ENCODE measurements around the gene MRPL23.

MRPL23 gene

GRCh38 chr11:1953489-1954266 lies 6.5 kb downstream of the MRPL23 start:
- TF ChIP-seq EZH2 (IDR thresholded peaks at IDR 0.05; ENCODE audit: borderline replicate concordance, low read depth, low read length, severe bottlenecking) (no peak), CTCF (IDR thresholded peaks at IDR 0.05; ENCODE audit: borderline replicate concordance, extremely low read depth, low read length, poor library complexity, severe bottlenecking) (peak; percentile 8)
- Histone ChIP-seq H3K27ac (ENCODE audit: low read length) (no peak overlapping the region), H3K79me2 (ENCODE audit: insufficient read depth, low read length) (no peaks in the 10 kb centered on the region), H2AFZ (ENCODE audit: low read depth, low read length) (no peak overlapping the region), H3K9me3 (ENCODE audit: insufficient read depth, low read length, severe bottlenecking) (no peaks in the 10 kb centered on the region), H3K9ac (ENCODE audit: low read depth, low read length) (no peak overlapping the region), H3K4me1 (ENCODE audit: insufficient read depth, low read length) (no peaks in the 10 kb centered on the region), H3K36me3 (ENCODE audit: insufficient read depth, low read length) (no peaks in the 10 kb centered on the region), H3K4me2 (ENCODE audit: insufficient read depth, low read length) (no peak overlapping the region), H4K20me1 (ENCODE audit: insufficient read depth, low read length) (no peaks in the 10 kb centered on the region), H3K27me3 (ENCODE audit: insufficient read depth, low read length, poor library complexity) (no peaks in the 10 kb centered on the region), H3K4me3 (ENCODE audit: low read depth in 1 of 2, low read length in 2 of 2) (no peak overlapping the region)
- ATAC-seq (ENCODE audit: insufficient read depth, low read depth) (peak; percentile 82), DNase-seq (peak; percentile 36)

- DNase-seq (no peak), ATAC-seq (ENCODE audit: insufficient read depth, low read depth) (no peak)
- H3K27ac ChIP-seq (ENCODE audit: low read length): no peak overlapping the region
- H3K79me2 ChIP-seq (ENCODE audit: insufficient read depth, low read length): no peaks in the 10 kb centered on the region
- H2AFZ ChIP-seq (ENCODE audit: low read depth, low read length): no peak overlapping the region
- H3K4me2 ChIP-seq (ENCODE audit: insufficient read depth, low read length): no peak overlapping the region
- no peaks in the 10 kb centered on the region for H3K4me1 ChIP-seq (ENCODE audit: insufficient read depth, low read length)
- no peak overlapping the region for H3K9ac ChIP-seq (ENCODE audit: low read depth, low read length)
- H3K9me3 ChIP-seq (ENCODE audit: insufficient read depth, low read length, severe bottlenecking): no peaks in the 10 kb centered on the region
- no peaks in the 10 kb centered on the region for H4K20me1 ChIP-seq (ENCODE audit: insufficient read depth, low read length)
- no peaks in the 10 kb centered on the region for H3K27me3 ChIP-seq (ENCODE audit: insufficient read depth, low read length, poor library complexity)
- H3K4me3 ChIP-seq (ENCODE audit: low read depth in 1 of 2, low read length in 2 of 2): no peak overlapping the region
- TF ChIP-seq EZH2 (IDR thresholded peaks at IDR 0.05; ENCODE audit: borderline replicate concordance, low read depth, low read length, severe bottlenecking) (no peak), CTCF (IDR thresholded peaks at IDR 0.05; ENCODE audit: borderline replicate concordance, extremely low read depth, low read length, poor library complexity, severe bottlenecking) (no peak)
- H3K36me3 ChIP-seq (ENCODE audit: insufficient read depth, low read length): no peaks in the 10 kb centered on the region
These were observed 11.2 kb downstream of the MRPL23 start for GRCh38 chr11:1958367-1958766.

GRCh38 chr11:1959786-1960185 lies 12.7 kb downstream of the MRPL23 start:
- no peak for ATAC-seq (ENCODE audit: insufficient read depth, low read depth)

More at GRCh38 chr11:1959786-1960185, 12.7 kb downstream of the MRPL23 start:
- TF ChIP-seq EZH2 (IDR thresholded peaks at IDR 0.05; ENCODE audit: borderline replicate concordance, low read depth, low read length, severe bottlenecking): no peak
- TF ChIP-seq CTCF (IDR thresholded peaks at IDR 0.05; ENCODE audit: borderline replicate concordance, extremely low read depth, low read length, poor library complexity, severe bottlenecking): no peak
- Histone ChIP-seq H4K20me1 (ENCODE audit: insufficient read depth, low read length) (no peaks in the 10 kb centered on the region), H3K4me1 (ENCODE audit: insufficient read depth, low read length) (no peaks in the 10 kb centered on the region), H3K36me3 (ENCODE audit: insufficient read depth, low read length) (no peaks in the 10 kb centered on the region), H3K27me3 (ENCODE audit: insufficient read depth, low read length, poor library complexity) (no peaks in the 10 kb centered on the region), H3K9me3 (ENCODE audit: insufficient read depth, low read length, severe bottlenecking) (no peaks in the 10 kb centered on the region), H3K4me2 (ENCODE audit: insufficient read depth, low read length) (no peak overlapping the region), H3K79me2 (ENCODE audit: insufficient read depth, low read length) (no peaks in the 10 kb centered on the region), H3K4me3 (ENCODE audit: low read depth in 1 of 2, low read length in 2 of 2) (no peak overlapping the region), H2AFZ (ENCODE audit: low read depth, low read length) (no peak overlapping the region), H3K9ac (ENCODE audit: low read depth, low read length) (no peak overlapping the region), H3K27ac (ENCODE audit: low read length) (no peak overlapping the region)
- DNase-seq: no peak
